Measurements from ENCODE around the gene CALHM4. TPM values are rescaled to one million over a fixed set of nuclear protein-coding genes. Genes with fewer than 3 reads are reported as not detected.

The CALHM4 gene
- total and polyA plus RNA-seq, 2 donors (not counting 3 experiments of a cell fraction or from before 2014, with no cell fraction given), result 1.2 TPM; not detected in 1

DNA sequence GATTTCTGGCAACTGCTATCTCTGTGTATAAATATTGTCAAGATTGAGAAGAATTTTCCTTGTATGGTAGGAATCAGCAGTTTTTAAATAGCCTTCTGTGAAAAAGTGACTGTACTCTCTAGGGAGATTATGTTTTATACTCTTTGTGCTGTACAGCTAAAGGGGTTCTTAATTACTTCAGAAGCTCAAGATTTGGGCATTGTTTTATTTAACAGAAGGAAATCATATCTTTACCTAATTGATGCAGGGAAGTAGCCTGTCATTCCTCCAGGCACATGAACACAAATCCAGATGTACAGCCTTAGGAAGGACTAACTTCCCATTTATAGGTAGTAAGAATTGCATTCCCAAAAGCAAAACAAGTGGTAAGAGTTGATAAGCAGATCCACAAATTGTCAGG is 40.8 kb upstream of the CALHM4 start:
- POLR2A ChIA-PET, result interaction anchor here (1.2 kb wide), 1 partner anchor 59 kb away, joined by 4 read pairs; the partner anchor contains the start of gene RWDD1
- peak overlapping the region; percentile 89 for H3K4me2 ChIP-seq (ENCODE audit: insufficient read depth, low read length)

More for the DNA sequence above, 40.8 kb upstream of the CALHM4 start:
- Histone ChIP-seq H3K9ac (replicated peaks; ENCODE audit: extremely low read depth, insufficient read depth, low read length) (peak overlapping the region; percentile 95), H3K9me3 (replicated peaks; ENCODE audit: control insufficient read depth, insufficient read depth, low read length) (no peaks in the 10 kb centered on the region), H2AFZ (ENCODE audit: low read depth, low read length) (peak overlapping the region; percentile 13), H3K79me2 (ENCODE audit: control insufficient read depth, insufficient read depth, low read length) (peaks cover 8% of the 10 kb centered on the region), H3K4me3 (replicated peaks in 1 of 3; ENCODE audit: insufficient read depth in 1 of 3, low read depth in 1 of 3, low read length in 3 of 3) (peak overlapping the region; percentile 26 to 82 (median 35)), H3K4me1 (ENCODE audit: control insufficient read depth, extremely low read depth, insufficient read depth, low read length) (peaks cover 19% of the 10 kb centered on the region), H3K9me1 (replicated peaks; ENCODE audit: control insufficient read depth, extremely low read depth, insufficient read depth, low read length) (no peaks in the 10 kb centered on the region), H3K36me3 (ENCODE audit: control insufficient read depth in 2 of 2, extremely low read depth in 1 of 2, insufficient read depth in 2 of 2, low read length in 2 of 2) (peaks cover 8 to 11% of the 10 kb centered on the region in 2 experiments), H3K27ac (ENCODE audit: insufficient read depth, low read depth, low read length) (peak overlapping the region; percentile 95), H3K27me3 (ENCODE audit: control insufficient read depth in 2 of 2, insufficient read depth in 2 of 2, low read length in 2 of 2) (no peaks in the 10 kb centered on the region), H4K20me1 (replicated peaks; ENCODE audit: control insufficient read depth, extremely low read depth, insufficient read depth, low read length) (no peaks in the 10 kb centered on the region)
- intact Hi-C loops (cut with micrococcal nuclease) (loop anchor here (5.0 kb wide), 2 partner anchors 140 to 295 kb away; partner anchors contain the start of gene DSE), dilution Hi-C loops (cut with MboI; ENCODE audit: extremely low pct_ligation_motif_present, low sequenced_read_pairs) (no loop called here)
- no peak for FAIRE-seq
- BruUV-seq (replicated peaks), result no TSS peak
- TF ChIP-seq MYC (IDR thresholded peaks at IDR 0.05; ENCODE audit: low read depth, low read length) (no peak), FOS (IDR thresholded peaks at IDR 0.05; ENCODE audit: borderline replicate concordance, insufficient read depth, low read length) (no peak)
- TF ChIP-seq, protein P1, sequence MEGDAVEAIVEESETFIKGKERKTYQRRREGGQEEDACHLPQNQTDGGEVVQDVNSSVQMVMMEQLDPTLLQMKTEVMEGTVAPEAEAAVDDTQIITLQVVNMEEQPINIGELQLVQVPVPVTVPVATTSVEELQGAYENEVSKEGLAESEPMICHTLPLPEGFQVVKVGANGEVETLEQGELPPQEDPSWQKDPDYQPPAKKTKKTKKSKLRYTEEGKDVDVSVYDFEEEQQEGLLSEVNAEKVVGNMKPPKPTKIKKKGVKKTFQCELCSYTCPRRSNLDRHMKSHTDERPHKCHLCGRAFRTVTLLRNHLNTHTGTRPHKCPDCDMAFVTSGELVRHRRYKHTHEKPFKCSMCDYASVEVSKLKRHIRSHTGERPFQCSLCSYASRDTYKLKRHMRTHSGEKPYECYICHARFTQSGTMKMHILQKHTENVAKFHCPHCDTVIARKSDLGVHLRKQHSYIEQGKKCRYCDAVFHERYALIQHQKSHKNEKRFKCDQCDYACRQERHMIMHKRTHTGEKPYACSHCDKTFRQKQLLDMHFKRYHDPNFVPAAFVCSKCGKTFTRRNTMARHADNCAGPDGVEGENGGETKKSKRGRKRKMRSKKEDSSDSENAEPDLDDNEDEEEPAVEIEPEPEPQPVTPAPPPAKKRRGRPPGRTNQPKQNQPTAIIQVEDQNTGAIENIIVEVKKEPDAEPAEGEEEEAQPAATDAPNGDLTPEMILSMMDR (IDR thresholded peaks at IDR 0.05; ENCODE audit: extremely low read depth in 1 of 2, insufficient read depth in 1 of 2, low read depth in 1 of 2, low read length in 2 of 2), result no peak
- peak; percentile 46 for DNase-seq (ENCODE audit: low read depth, low spot score)
- CTCF ChIA-PET, result interaction anchor here (1.1 to 6.2 kb wide), 16 partner anchors 9 to 284 kb away, joined by 3 to 72 read pairs (median 20); partner anchors contain the start of genes CALHM6, DSE and RWDD1

All from endothelial cell of umbilical vein (primary cell).